ENCODE data around the gene TRMT2A. TPM values are rescaled to one million over a fixed set of nuclear protein-coding genes. Genes with fewer than 3 reads are reported as not detected.

The TRMT2A gene
- total RNA-seq, 1 donor from 2014 or later, result 62.9 TPM

GRCh38 chr22:20105456-20106204 is 11.4 kb downstream of the TRMT2A start:
- Mint-ChIP-seq H3K4me1 (ENCODE audit: unreplicated experiment) (no peaks in the 10 kb centered on the region), H3K27ac (ENCODE audit: unreplicated experiment) (no peak overlapping the region), H3K27me3 (ENCODE audit: unreplicated experiment) (no peaks in the 10 kb centered on the region), H3K4me3 (ENCODE audit: unreplicated experiment) (no peak overlapping the region), H3K9me3 (ENCODE audit: unreplicated experiment) (no peaks in the 10 kb centered on the region), H3K36me3 (ENCODE audit: unreplicated experiment) (peaks cover 29% of the 10 kb centered on the region)
- no peak for DNase-seq (ENCODE audit: extremely low spot score, unreplicated experiment)
- no peak for TF ChIP-seq CTCF (IDR thresholded peaks at IDR 0.05)

- H3K9me3 Mint-ChIP-seq (ENCODE audit: unreplicated experiment), result no peaks in the 10 kb centered on the region
- no peak for DNase-seq (ENCODE audit: extremely low spot score, unreplicated experiment)
- TF ChIP-seq CTCF (IDR thresholded peaks at IDR 0.05), result no peak
- no peaks in the 10 kb centered on the region for H3K4me1 Mint-ChIP-seq (ENCODE audit: unreplicated experiment)
- H3K36me3 Mint-ChIP-seq (ENCODE audit: unreplicated experiment), result peaks cover 40% of the 10 kb centered on the region
- H3K4me3 Mint-ChIP-seq (ENCODE audit: unreplicated experiment), result no peak overlapping the region
- H3K27me3 Mint-ChIP-seq (ENCODE audit: unreplicated experiment), result no peaks in the 10 kb centered on the region
- no peak overlapping the region for H3K27ac Mint-ChIP-seq (ENCODE audit: unreplicated experiment)
Measured at GRCh38 chr22:20102203-20102780, 14.7 kb downstream of the TRMT2A start.

- no peaks in the 10 kb centered on the region for H3K4me1 Mint-ChIP-seq (ENCODE audit: unreplicated experiment)
- no peak for DNase-seq (ENCODE audit: extremely low spot score, unreplicated experiment)
- H3K27me3 Mint-ChIP-seq (ENCODE audit: unreplicated experiment), result no peaks in the 10 kb centered on the region
- H3K27ac Mint-ChIP-seq (ENCODE audit: unreplicated experiment), result no peak overlapping the region
- no peak for TF ChIP-seq CTCF (IDR thresholded peaks at IDR 0.05)
- H3K36me3 Mint-ChIP-seq (ENCODE audit: unreplicated experiment), result peaks cover 43% of the 10 kb centered on the region
- H3K4me3 Mint-ChIP-seq (ENCODE audit: unreplicated experiment), result no peak overlapping the region
- peaks cover 6% of the 10 kb centered on the region for H3K9me3 Mint-ChIP-seq (ENCODE audit: unreplicated experiment)
Measured at GRCh38 chr22:20101638-20102037, 15.4 kb downstream of the TRMT2A start.

GRCh38 chr22:20099099-20099711 is 17.8 kb downstream of the TRMT2A start:
- no peaks in the 10 kb centered on the region for H3K27me3 Mint-ChIP-seq (ENCODE audit: unreplicated experiment)
- TF ChIP-seq CTCF (IDR thresholded peaks at IDR 0.05), result no peak
- peaks cover 14% of the 10 kb centered on the region for H3K9me3 Mint-ChIP-seq (ENCODE audit: unreplicated experiment)
- H3K27ac Mint-ChIP-seq (ENCODE audit: unreplicated experiment), result no peak overlapping the region
- H3K4me3 Mint-ChIP-seq (ENCODE audit: unreplicated experiment), result no peak overlapping the region
- DNase-seq (ENCODE audit: extremely low spot score, unreplicated experiment), result no peak
- peaks cover 57% of the 10 kb centered on the region for H3K36me3 Mint-ChIP-seq (ENCODE audit: unreplicated experiment)
- no peaks in the 10 kb centered on the region for H3K4me1 Mint-ChIP-seq (ENCODE audit: unreplicated experiment)

Data from osteocyte (in vitro differentiated cells).